HepG2 (cell line): ENCODE data around the gene HIPK2. TPM values are rescaled to one million over a fixed set of nuclear protein-coding genes. Genes with fewer than 3 reads are reported as not detected.

ENCODE experiments used
- ATAC-seq: fragments of 200-7000 bp; cut with Tn5 transposase; 3 replicates; pipeline ENCODE4 v1.9.1; 2020; ENCODE audit warnings: mild to moderate bottlenecking, moderate library complexity
- BruUV-seq: library from RNA; stranded (reverse); fragments of 400-500 nt; replicated peaks from 2 replicates; lab custom pipeline; 2021; lab: Mats Ljungman, UMichigan
- CTCF ChIA-PET: fragments of 300-600 bp; formaldehyde crosslinking; extraction: SDS; loops from one replicate; lab custom pipeline; 2021; ENCODE audit warnings: low total read pairs, inconsistent platforms, low intra/inter-chr PET ratio; lab: Yijun Ruan, JAX
- POLR2A ChIA-PET: fragments of 350-600 bp; sonication (Branson Sonifier 250); formaldehyde crosslinking; loops from one replicate; lab custom pipeline; 2020; ENCODE audit warnings: antibody characterized with exemption, inconsistent platforms; lab: Yijun Ruan, JAX
- DNase-seq: peaks from one replicate; pipeline ENCODE4 v3.0.0-alpha.2; 2015; ENCODE audit warnings: low spot score
- FAIRE-seq: peaks from 3 replicates; lab custom pipeline; 2011; peaks lifted over from hg19 to GRCh38; lab: Jason Lieb, UNC
- H2AFZ ChIP-seq: one replicate; pipeline ENCODE4 v1.6.1; 2011; ENCODE audit warnings: low read length, inconsistent platforms
- H3K27ac ChIP-seq: fragments of 300-600 bp; 3 replicates; pipeline ENCODE4 v1.8.0; 2011; ENCODE audit warnings: mixed run types, mild to moderate bottlenecking, mixed read lengths, low read length, inconsistent platforms; ENCODE audit not compliant: insufficient read depth; ENCODE audit errors: extremely low read length
- H3K27me3 ChIP-seq, 2 experiments: fragments of 200-600 bp in 1 of 2; 2 replicates in 1 of 2; 3 replicates in 1 of 2; pipeline versions ENCODE4 v1.6.0 to v1.8.0; 2011; ENCODE audit warnings: low read length in 2 of 2, mild to moderate bottlenecking in 2 of 2, moderate library complexity in 2 of 2, inconsistent platforms in 1 of 2; ENCODE audit not compliant: insufficient read depth in 2 of 2, control insufficient read depth in 1 of 2
- H3K36me3 ChIP-seq, 2 experiments: fragments of 200-600 bp in 1 of 2; replicated peaks in 1 of 2; 2 replicates in 1 of 2; 3 replicates in 1 of 2; pipeline versions ENCODE4 v1.5.1 to v1.8.0; 2011; ENCODE audit warnings: low read length in 2 of 2, inconsistent platforms in 1 of 2; ENCODE audit not compliant: insufficient read depth in 2 of 2, control insufficient read depth in 1 of 2
- H3K4me1 ChIP-seq: 2 replicates; pipeline ENCODE4 v1.5.1; 2012; ENCODE audit warnings: low read length, inconsistent platforms; ENCODE audit not compliant: insufficient read depth
- H3K4me2 ChIP-seq: 2 replicates; pipeline ENCODE4 v1.6.0; 2011; ENCODE audit warnings: low read depth, low read length, inconsistent platforms
- H3K4me3 ChIP-seq, 3 experiments: fragments of 200-600 bp in 1 of 3; sonication (generic), shearing (Covaris generic) in 1 of 3; replicated peaks in 1 of 3; 2 replicates each; pipeline ENCODE4 v1.5.1; 2011 to 2016; ENCODE audit warnings: low read length in 3 of 3, inconsistent platforms in 2 of 3, low read depth in 2 of 3, mild to moderate bottlenecking in 2 of 3, control low read depth in 1 of 3, mixed read lengths in 1 of 3; ENCODE audit not compliant: insufficient read depth in 1 of 3
- H3K79me2 ChIP-seq: one replicate; pipeline ENCODE4 v1.6.1; 2011; ENCODE audit warnings: low read length, inconsistent platforms; ENCODE audit not compliant: insufficient read depth
- H3K9ac ChIP-seq: 2 replicates; pipeline ENCODE4 v1.6.0; 2011; ENCODE audit warnings: mild to moderate bottlenecking, low read depth, low read length, inconsistent platforms; ENCODE audit not compliant: insufficient read depth
- H3K9me3 ChIP-seq: 2 replicates; pipeline ENCODE4 v1.5.1; 2012; ENCODE audit warnings: mild to moderate bottlenecking, low read length
- H4K20me1 ChIP-seq: 2 replicates; pipeline ENCODE4 v1.6.0; 2011; ENCODE audit warnings: inconsistent platforms, mild to moderate bottlenecking, low read length, moderate library complexity; ENCODE audit not compliant: insufficient read depth
- KAT8 ChIP-seq: IDR thresholded peaks from 2 replicates; pipeline ENCODE4 v1.6.1; 2016; ENCODE audit warnings: missing genetic modification reagents, missing compliant biosample characterization
- PAX8 ChIP-seq: sonication (generic); formaldehyde crosslinking; IDR thresholded peaks from 2 replicates; pipeline ENCODE4 v1.8.0; 2022; ENCODE audit warnings: mild to moderate bottlenecking, missing genetic modification reagents, borderline replicate concordance
- PHF8 ChIP-seq: sonication (generic); formaldehyde crosslinking; IDR thresholded peaks from 2 replicates; pipeline ENCODE4 v1.5.0; 2020; ENCODE audit warnings: missing genetic modification reagents
- RXRA ChIP-seq: sonication (generic); formaldehyde crosslinking; IDR thresholded peaks from 2 replicates; pipeline ENCODE4 v1.5.1; 2020; ENCODE audit warnings: missing genetic modification reagents
- ZNF333 ChIP-seq: sonication (generic); formaldehyde crosslinking; IDR thresholded peaks from 2 replicates; pipeline ENCODE4 v1.4.0; 2020; ENCODE audit warnings: mild to moderate bottlenecking, missing genetic modification reagents, borderline replicate concordance
- ZNF33B ChIP-seq: sonication (generic); formaldehyde crosslinking; IDR thresholded peaks from 2 replicates; pipeline ENCODE4 v1.5.1; 2020; ENCODE audit warnings: mild to moderate bottlenecking, missing genetic modification reagents
- ZNF550 ChIP-seq: sonication (generic); formaldehyde crosslinking; IDR thresholded peaks from 2 replicates; pipeline ENCODE4 v1.4.0; 2020; ENCODE audit warnings: mild to moderate bottlenecking, missing genetic modification reagents, borderline replicate concordance
- WGBS: methylation state at CpG from one replicate; pipeline ENCODE4 v1.1.6; 2017; ENCODE audit warnings: low lambda C conversion rate; 5-methylcytosine and 5-hydroxymethylcytosine counted together
- in situ Hi-C: cut with HindIII; loops from 2 replicates; pipeline ENCODE4 v1.10.0; 2017; ENCODE audit warnings: low pct_unique_long_range_greater_than_20kb; ENCODE audit not compliant: extremely low pct_ligation_motif_present
- intact Hi-C: fragments of 100-400 bp; cut with micrococcal nuclease; formaldehyde crosslinking; loops from one replicate; pipeline ENCODE4 v1.10.0; 2022; ENCODE audit not compliant: unreplicated experiment
- polyA plus RNA-seq, 8 experiments: library from polyadenylated mRNA; depleted of rRNA in 3 of 8; stranded (reverse) in 7 of 8; unstranded in 1 of 8; fragments of >200 nt; fragmentation: Illumina TruSeq in 4 of 8; extraction: Trizol in 4 of 8; gene quantifications; 2 replicates each; pipeline versions ENCODE4 v1.2.1 to v1.2.3, GENCODE V29; 2011 to 2016; ENCODE audit warnings: low read depth in 4 of 8, missing spikeins in 1 of 8, mixed read lengths in 1 of 8; ENCODE audit not compliant: insufficient read depth in 1 of 8
- total RNA-seq, 5 experiments: library from RNA; depleted of rRNA; stranded (reverse); fragments of >200 nt; fragmentation: Illumina TruSeq; extraction: Trizol; gene quantifications; 2 replicates each; pipeline ENCODE4 v1.2.3, GENCODE V29; 2016; ENCODE audit warnings: low read depth in 1 of 5
- TF ChIP-seq, protein P1 (sequence below): sonication (generic); formaldehyde crosslinking; IDR thresholded peaks from 2 replicates; pipeline ENCODE4 v1.4.0; 2020; ENCODE audit warnings: mild to moderate bottlenecking, low read depth, missing genetic modification reagents
- TF ChIP-seq, protein P2 (sequence below): sonication (generic); formaldehyde crosslinking; IDR thresholded peaks from 2 replicates; pipeline ENCODE4 v1.8.1; 2023; ENCODE audit warnings: mild to moderate bottlenecking, missing genetic modification reagents, borderline replicate concordance

HIPK2 gene
- total and polyA plus RNA-seq, 2 of the 13 experiments (the other 11 are each of a cell fraction or from before 2014, with no cell fraction given), result 14.4 to 20.2 TPM

DNA sequence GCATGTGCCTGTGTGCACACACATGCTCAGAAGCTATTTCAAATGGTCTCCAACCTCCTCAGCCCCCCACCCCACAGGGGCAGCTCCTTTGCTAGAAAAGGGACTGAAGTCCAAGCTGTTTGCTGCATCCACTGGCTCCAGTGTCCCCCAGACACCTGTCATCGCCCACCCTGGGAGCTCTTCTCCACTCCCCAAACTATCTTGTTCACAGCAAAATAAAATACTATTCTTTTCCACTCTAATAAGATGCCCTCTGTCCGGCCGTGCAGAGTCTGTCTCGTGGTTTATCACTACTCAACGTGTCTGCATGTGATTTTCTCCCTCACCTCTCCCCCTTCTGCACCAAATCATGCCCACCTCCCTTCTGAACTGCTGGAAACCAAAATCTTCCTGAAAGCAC is 25.6 kb downstream of the HIPK2 start:
- Histone ChIP-seq H3K79me2 (peaks cover 97% of the 10 kb centered on the region), H3K9me3 (no peaks in the 10 kb centered on the region), H3K9ac (no peak overlapping the region), H3K27ac (no peak overlapping the region), H2AFZ (no peak overlapping the region), H3K4me3 (no peak overlapping the region), H3K36me3 (peaks cover 4 to 41% of the 10 kb centered on the region in 2 experiments), H4K20me1 (peaks cover 55% of the 10 kb centered on the region), H3K27me3 (no peaks in the 10 kb centered on the region), H3K4me2 (no peak overlapping the region), H3K4me1 (peaks cover 46% of the 10 kb centered on the region)
- in situ Hi-C loops (no loop called here), intact Hi-C loops (no loop called here)
- FAIRE-seq, result no peak
- no peak for ATAC-seq
- ChIA-PET POLR2A (no interaction called here), CTCF (no interaction called here)
- 83% methylated on average over 5 of the region's 5 CpGs for WGBS
- DNase-seq, result no peak
- BruUV-seq, result no TSS peak
- TF ChIP-seq, protein P1, sequence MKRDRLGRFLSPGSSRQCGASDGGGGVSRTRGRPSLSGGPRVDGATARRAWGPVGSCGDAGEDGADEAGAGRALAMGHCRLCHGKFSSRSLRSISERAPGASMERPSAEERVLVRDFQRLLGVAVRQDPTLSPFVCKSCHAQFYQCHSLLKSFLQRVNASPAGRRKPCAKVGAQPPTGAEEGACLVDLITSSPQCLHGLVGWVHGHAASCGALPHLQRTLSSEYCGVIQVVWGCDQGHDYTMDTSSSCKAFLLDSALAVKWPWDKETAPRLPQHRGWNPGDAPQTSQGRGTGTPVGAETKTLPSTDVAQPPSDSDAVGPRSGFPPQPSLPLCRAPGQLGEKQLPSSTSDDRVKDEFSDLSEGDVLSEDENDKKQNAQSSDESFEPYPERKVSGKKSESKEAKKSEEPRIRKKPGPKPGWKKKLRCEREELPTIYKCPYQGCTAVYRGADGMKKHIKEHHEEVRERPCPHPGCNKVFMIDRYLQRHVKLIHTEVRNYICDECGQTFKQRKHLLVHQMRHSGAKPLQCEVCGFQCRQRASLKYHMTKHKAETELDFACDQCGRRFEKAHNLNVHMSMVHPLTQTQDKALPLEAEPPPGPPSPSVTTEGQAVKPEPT (CRISPR knock-in tag), result no peak
- TF ChIP-seq ZNF33B (no peak), PAX8 (no peak), ZNF550 (no peak), RXRA (no peak), PHF8 (CRISPR knock-in tag) (no peak), KAT8 (no peak), ZNF333 (no peak)
- TF ChIP-seq, protein P2, sequence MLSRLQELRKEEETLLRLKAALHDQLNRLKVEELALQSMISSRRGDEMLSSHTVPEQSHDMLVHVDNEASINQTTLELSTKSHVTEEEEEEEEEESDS, result no peak
- TF ChIP-seq, all 625 proteins: peak for 0
